ENCODE data around the gene C3orf38.

DNA sequence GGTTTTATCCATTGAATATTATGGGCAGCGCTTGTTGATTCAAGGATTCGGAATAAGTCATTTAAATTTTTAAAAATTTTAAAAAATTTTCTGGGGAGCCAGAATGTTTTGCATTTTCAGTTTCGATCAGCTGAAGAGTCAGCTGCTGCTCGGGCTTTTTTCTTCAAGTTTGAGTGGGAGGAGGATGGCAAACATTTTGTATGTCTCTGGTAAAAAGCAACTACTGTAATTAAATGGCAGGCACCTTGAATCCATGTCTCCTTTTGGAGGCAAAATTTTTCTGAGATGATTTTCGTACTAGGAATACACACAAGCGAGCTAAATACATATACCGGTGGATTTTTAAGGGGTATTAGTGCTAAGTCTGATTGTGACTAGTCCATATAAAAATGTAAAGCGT is 612 bp downstream of the C3orf38 start:
- TF ChIP-seq, protein P1, sequence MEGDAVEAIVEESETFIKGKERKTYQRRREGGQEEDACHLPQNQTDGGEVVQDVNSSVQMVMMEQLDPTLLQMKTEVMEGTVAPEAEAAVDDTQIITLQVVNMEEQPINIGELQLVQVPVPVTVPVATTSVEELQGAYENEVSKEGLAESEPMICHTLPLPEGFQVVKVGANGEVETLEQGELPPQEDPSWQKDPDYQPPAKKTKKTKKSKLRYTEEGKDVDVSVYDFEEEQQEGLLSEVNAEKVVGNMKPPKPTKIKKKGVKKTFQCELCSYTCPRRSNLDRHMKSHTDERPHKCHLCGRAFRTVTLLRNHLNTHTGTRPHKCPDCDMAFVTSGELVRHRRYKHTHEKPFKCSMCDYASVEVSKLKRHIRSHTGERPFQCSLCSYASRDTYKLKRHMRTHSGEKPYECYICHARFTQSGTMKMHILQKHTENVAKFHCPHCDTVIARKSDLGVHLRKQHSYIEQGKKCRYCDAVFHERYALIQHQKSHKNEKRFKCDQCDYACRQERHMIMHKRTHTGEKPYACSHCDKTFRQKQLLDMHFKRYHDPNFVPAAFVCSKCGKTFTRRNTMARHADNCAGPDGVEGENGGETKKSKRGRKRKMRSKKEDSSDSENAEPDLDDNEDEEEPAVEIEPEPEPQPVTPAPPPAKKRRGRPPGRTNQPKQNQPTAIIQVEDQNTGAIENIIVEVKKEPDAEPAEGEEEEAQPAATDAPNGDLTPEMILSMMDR (IDR thresholded peaks at IDR 0.05 in 4 of 5, conservative IDR thresholded peaks at IDR 0.05 in 1 of 5), result no peak
- no peak for TF ChIP-seq POLR2A (IDR thresholded peaks at IDR 0.05)
